Right atrium auricular region (tissue), 2 donors: ENCODE results near the gene SCARF2. TPM values are rescaled to one million over a fixed set of nuclear protein-coding genes. Genes with fewer than 3 reads are reported as not detected.

Experiments used
- DNase-seq: peaks from one replicate; pipeline ENCODE4 v3.0.0-alpha.2; 2019; ENCODE audit warnings: low spot score
- H3K27ac ChIP-seq, 2 donors: fragments of 200-600 bp; sonication (generic); 1 replicate in 1 of 2; 2 replicates in 1 of 2; pipeline ENCODE4 v1.5.1; 2016 to 2019
- H3K27me3 ChIP-seq, 2 donors: fragments of 200-600 bp; sonication (generic); one replicate each; pipeline versions ENCODE4 v1.5.1 to v1.6.0; 2017 to 2019
- H3K36me3 ChIP-seq: fragments of 200-600 bp; sonication (generic); one replicate; pipeline ENCODE4 v1.5.1; 2016
- H3K4me1 ChIP-seq, 2 donors: fragments of 200-600 bp; sonication (generic); one replicate each; pipeline versions ENCODE4 v1.5.1 to v1.6.0; 2017 to 2019
- H3K4me3 ChIP-seq, 2 donors: fragments of 200-600 bp; sonication (generic); 1 replicate in 1 of 2; 2 replicates in 1 of 2; pipeline ENCODE4 v1.5.1; 2017 to 2019; ENCODE audit warnings: mild to moderate bottlenecking in 1 of 2, moderate library complexity in 1 of 2
- H3K9me3 ChIP-seq, 2 donors: fragments of 200-600 bp; sonication (generic); one replicate each; pipeline ENCODE4 v1.5.1; 2019
- total RNA-seq, 2 donors: library from RNA; depleted of rRNA; stranded (reverse); fragments of >200 nt; gene quantifications; one replicate each; pipeline ENCODE4 v1.1.0, GENCODE V29; 2016
- TF ChIP-seq, protein P1 (sequence below), 2 donors: fragments of 200-600 bp; sonication (generic); IDR thresholded peaks; one replicate each; pipeline ENCODE4 v1.5.1; 2019; ENCODE audit warnings: antibody characterized with exemption in 2 of 2

The SCARF2 gene
- total RNA-seq, 2 donors from 2014 or later = 6.5 to 11.0 TPM

DNA sequence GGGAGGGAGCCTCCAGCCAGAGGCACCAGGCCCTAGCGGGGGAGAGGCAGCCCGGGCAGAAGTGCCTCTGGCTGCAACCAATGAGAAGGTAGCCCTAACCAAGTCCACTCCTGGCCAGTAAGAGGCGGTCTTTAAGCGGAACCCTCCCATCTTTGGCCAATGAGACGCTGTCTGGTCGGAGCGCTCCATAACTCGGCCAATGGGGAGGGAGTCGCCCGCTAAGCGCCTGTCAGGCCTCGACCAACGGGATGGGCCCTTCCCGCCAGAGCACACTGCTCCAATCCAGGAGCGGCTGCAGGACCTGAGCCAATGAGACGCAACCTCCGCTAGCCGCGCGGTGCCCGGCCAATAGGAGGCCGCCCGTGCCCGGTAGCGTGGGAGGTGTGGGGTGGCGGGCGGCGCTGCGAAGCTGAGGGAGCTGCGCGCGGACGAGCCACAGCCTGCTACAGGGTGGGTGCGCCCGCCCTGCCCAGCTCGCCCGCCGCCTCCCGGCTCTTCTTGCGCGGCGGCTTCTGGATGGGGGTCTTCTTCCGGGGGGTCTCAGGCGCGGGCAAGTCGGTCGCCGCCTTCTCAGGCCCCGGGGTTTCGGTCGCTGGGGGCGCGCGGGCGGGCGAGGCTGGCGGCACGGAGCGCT, 12.6 kb downstream of the SCARF2 start:
- Histone ChIP-seq H3K27me3 (peaks cover 0 to 7% of the 10 kb centered on the region in 2 donors), H3K4me3 (peak overlapping the region in 1 of 2 donors; percentile 36), H3K4me1 (peaks cover 0 to 45% of the 10 kb centered on the region in 2 donors), H3K9me3 (no peaks in the 10 kb centered on the region), H3K36me3 (peaks cover 3% of the 10 kb centered on the region), H3K27ac (no peak overlapping the region)
- no peak for DNase-seq
- TF ChIP-seq, protein P1, sequence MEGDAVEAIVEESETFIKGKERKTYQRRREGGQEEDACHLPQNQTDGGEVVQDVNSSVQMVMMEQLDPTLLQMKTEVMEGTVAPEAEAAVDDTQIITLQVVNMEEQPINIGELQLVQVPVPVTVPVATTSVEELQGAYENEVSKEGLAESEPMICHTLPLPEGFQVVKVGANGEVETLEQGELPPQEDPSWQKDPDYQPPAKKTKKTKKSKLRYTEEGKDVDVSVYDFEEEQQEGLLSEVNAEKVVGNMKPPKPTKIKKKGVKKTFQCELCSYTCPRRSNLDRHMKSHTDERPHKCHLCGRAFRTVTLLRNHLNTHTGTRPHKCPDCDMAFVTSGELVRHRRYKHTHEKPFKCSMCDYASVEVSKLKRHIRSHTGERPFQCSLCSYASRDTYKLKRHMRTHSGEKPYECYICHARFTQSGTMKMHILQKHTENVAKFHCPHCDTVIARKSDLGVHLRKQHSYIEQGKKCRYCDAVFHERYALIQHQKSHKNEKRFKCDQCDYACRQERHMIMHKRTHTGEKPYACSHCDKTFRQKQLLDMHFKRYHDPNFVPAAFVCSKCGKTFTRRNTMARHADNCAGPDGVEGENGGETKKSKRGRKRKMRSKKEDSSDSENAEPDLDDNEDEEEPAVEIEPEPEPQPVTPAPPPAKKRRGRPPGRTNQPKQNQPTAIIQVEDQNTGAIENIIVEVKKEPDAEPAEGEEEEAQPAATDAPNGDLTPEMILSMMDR (IDR thresholded peaks at IDR 0.05) = no peak

DNA sequence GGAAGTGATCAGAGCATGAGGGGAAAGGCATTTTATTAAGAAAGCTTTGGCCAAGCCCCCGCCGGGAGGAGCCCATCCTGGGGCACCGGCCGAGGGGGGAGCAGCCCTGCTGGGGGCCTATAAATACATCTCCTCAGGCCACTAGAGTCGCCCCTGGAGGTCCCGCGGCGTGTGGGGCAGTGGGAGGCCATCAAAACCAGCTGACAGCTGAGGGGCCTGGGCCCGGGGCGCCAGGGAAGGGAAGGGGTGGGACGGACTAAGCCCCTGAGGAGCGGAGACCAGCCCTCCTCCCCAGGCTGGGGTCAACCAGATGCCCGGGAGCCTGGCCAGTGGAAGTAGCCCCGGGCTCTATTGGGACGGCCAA, 13.1 kb downstream of the SCARF2 start:
- Histone ChIP-seq H3K4me3 (no peak overlapping the region), H3K27ac (peak overlapping the region; percentile 16 to 20), H3K36me3 (peaks cover 3% of the 10 kb centered on the region), H3K27me3 (peaks cover 0 to 2% of the 10 kb centered on the region in 2 donors), H3K4me1 (peaks cover 0 to 40% of the 10 kb centered on the region in 2 donors), H3K9me3 (no peaks in the 10 kb centered on the region)
- no peak for DNase-seq
- TF ChIP-seq, protein P1 (IDR thresholded peaks at IDR 0.05) = no peak

DNA sequence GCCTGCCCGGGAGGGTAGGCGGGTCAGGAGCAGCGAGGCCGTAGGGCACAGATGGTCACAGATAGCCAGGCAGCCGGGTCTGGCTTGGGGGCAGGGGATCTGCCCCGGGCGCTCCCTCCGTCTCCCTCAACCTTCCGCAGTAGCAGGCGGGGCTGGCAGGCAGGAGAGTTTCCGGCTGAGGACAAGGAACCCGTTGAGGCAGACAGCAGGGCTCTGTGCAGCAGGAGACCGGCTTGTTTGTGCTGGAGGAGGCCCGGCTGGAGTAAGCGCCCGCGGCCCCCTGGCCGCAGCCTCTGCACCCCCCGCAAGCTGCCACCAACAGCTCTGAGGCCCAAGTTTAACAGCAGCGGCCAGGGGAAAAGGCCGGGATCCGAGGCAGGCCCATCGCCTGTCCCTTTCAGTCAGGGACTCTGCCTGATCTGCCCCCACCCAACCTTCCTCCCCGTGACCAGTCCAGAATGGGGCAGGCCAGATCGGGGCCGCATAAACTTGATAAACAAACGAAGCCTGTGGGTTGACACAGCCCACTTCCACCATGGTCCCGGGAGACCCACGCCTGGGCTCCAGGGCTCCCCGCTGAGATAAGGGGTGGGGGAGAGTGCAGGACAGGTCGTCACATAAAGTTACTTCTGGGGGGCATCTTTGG, 13.6 kb downstream of the SCARF2 start:
- Histone ChIP-seq H3K4me1 (peaks cover 0 to 37% of the 10 kb centered on the region in 2 donors), H3K9me3 (no peaks in the 10 kb centered on the region), H3K27me3 (no peaks in the 10 kb centered on the region), H3K36me3 (peaks cover 3% of the 10 kb centered on the region), H3K4me3 (no peak overlapping the region), H3K27ac (peak overlapping the region; percentile 16 to 20)
- DNase-seq = no peak
- TF ChIP-seq, protein P1 (IDR thresholded peaks at IDR 0.05) = no peak

DNA sequence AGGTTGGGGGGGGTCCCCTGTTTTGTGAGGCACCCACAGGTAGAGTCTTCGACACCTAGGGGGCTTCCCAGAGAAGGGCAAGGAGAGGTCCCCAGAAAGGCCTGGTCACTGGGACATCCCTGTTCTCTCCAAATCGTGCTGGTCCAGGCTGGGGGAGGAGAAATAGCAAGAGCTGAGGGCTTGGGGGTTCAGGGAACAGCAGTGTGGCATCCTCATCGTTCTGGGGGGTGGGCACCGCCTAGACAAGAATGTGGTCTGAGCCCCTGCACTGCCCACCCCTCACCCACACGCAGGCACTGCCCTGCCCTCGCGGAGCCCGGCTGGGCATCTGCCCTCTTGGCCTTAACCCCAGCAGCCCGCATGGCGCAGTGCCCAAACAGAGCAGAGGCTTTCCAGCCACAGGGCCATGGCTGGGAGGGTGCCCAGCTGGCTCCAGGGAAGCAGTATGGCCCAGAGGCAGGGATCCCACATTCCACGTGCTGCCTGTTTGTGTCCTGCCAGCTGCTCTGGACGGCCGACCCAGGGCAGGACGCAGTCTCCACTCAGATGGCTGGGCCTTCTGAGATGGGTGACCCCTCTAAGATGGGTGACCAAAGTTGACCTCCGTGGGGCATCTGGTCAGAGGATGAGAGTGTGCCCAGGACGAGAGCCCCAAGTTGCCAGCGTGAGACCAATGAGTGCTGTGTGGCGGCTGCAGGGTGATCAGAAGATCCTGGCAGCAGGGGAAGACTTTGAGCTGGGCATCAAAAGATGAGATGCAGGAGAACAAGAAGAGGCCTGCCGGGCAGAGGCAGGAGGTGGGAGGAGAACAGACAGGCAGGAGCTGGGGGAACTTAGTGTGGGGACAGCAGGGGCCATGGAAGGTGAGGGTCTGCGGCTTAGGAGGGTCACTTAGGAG, 14.4 kb downstream of the SCARF2 start:
- Histone ChIP-seq H3K9me3 (no peaks in the 10 kb centered on the region), H3K4me1 (peaks cover 0 to 41% of the 10 kb centered on the region in 2 donors), H3K4me3 (no peak overlapping the region), H3K36me3 (peaks cover 3% of the 10 kb centered on the region), H3K27ac (peak overlapping the region in 1 of 2 donors; percentile 20), H3K27me3 (no peaks in the 10 kb centered on the region)
- no peak for DNase-seq
- TF ChIP-seq, protein P1 (IDR thresholded peaks at IDR 0.05) = no peak

DNA sequence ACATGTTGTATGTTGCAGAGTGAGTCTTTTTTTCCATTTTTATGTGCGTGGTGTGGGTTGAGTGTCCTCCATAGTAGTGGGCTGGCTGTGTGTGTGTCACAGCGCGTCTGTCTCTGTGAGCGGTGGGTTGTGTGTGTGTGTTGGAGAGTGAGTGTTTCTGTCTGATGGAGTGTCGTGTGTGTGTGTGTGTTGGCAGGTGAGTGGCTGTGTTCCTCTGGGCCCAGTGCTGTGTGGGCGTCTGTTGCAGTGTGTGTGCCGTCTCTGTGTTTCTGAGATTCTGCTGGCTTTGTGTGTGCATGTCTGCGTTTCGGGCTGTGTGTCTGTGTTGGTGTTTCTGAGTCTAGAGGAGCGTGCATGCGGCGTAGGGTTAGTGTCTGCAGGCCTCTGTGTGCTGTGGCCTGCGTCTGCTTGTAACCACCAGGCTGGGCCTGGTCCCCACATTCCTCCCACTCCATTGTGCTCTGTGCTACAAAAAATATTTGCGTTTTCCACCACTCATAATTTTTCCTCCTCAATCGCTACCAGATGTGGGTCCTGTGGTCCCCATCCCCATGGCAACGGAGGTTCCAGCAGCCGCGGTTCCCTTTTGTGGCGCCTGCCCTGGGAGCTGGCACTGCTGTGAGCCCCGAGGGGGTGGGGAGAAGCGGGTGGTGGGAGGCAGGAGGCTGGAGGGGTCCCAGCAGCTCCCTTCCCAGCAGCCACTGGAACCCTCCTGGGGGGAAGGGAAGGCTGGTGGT, 15.2 kb downstream of the SCARF2 start:
- DNase-seq = no peak
- no peaks in the 10 kb centered on the region for H3K9me3 ChIP-seq
- H3K27me3 ChIP-seq = no peaks in the 10 kb centered on the region
- H3K4me3 ChIP-seq = no peak overlapping the region
- no peak overlapping the region for H3K27ac ChIP-seq
- H3K36me3 ChIP-seq = no peaks in the 10 kb centered on the region
- H3K4me1 ChIP-seq = peaks cover 0 to 42% of the 10 kb centered on the region in 2 donors
- TF ChIP-seq, protein P1 (IDR thresholded peaks at IDR 0.05) = no peak
